NOMO-1 treated with dmso at 0.1 percent for 144 hours (cell line): ENCODE results near the gene ZCCHC13.
A peak's percentile ranks its signal among the peaks of the same experiment; 100 is the strongest.
"Not testable (repeated sequence)": the region's sequence is repeated elsewhere in the genome, so short reads cannot be mapped to it uniquely, and the experiment has no call there.

Source experiments
- DNase-seq: peaks from one replicate; lab custom pipeline; 2025; ENCODE audit not compliant: unreplicated experiment; lab: John Stamatoyannopoulos, UW

The ZCCHC13 gene

DNA sequence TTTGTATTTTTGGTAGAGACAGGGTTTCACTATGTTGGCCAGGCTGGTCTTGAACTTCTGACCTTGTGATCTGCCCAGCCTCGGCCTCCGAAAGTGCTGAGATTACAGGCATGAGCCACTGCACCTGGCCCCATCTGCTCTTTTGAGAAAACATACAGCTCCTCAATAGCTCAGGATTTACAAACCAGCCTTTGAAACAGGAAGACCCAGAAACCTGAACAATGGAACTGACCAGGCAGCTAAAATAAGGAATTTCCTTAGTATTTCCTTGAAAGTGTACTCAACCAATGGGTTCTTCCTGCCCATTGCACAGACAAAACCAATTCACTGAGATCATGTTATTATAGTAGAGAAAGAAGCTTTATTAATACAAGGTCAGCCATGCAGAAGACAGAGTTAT lies 15.3 kb downstream of the ZCCHC13 start:
- DNase-seq = not testable (repeated sequence)

DNA sequence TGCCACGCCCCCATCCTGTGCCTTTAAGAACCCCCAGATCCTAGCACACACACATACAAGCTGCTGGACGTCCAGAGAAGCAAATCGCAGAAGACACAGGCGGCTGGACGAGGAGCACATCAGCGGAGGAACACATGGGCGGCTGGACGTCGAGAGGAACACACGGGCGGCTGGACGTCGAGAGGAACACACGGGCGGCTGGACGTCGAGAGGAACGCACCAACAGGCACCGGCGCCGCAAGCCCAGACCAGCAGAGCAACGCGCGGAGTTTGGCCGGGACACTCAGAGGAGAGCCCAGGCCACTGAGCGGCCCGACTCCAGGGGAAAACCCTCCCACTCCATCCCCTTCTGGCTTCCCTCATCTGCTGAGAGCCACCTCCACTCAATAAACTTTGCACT lies 17.2 kb downstream of the ZCCHC13 start:
- no peak for DNase-seq

DNA sequence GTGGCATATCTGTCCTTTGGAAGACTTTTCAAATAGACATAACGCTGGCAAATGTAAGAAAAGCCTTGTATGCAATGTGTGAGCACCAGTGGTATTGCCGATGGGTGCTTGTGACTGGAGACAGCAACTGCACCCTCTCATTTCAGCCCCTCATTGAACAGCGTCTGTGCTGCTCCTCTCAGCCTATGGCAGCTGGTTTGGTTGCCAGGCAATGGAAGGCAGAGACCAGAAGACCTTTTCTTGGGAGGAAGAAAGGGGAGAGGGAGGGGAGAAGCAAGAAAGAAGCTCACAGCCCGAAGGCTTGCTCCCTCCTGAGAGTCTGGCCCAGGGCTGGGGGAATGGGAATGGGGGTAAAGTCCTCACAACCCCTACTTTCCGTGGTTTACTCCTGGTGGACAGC lies 20.2 kb downstream of the ZCCHC13 start:
- no peak for DNase-seq

DNA sequence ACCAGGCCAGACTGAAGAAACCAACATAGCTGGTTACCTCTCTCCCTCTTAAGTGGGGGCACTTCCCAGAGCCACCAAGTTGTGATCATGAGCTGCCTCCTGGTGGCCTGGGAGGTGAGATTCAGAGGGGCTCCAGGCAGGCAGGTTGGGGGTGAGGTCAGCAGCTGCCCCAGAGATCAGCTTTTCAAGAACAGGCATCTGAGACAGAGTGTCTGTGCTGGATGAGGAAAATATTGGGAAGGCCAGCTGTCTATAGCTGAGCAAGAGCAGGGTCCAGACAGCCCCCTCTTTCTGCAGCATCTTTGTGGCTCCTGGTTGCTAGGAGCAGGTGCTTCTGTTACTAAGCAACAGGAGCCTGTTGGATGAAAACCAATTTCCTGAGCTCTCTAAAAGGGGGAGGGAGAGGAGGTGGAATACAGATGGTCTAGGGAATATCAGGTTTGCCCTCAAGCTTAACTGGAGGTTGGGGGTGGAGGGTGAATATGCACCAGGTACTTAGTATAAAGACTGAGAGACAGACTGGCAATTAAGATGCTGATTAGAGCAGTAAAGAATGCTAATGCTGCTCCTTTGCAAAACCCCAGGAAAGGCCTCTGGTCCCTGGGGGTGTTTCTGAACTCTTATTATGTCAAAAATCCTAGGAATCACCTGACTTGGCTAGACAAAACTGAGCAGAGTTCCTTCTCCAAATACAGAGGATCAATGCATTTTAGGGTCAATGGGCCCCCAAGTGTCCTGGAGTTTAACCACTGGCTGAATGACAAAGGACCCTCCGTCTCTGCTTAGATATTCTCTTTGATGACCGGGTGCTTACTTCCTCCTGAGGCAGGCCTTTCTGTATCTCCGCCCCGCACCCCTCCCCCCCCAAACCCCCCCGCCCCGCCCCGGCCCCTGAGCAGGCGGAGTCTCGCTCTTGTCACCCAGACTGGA lies 21.4 kb downstream of the ZCCHC13 start:
- no peak for DNase-seq

DNA sequence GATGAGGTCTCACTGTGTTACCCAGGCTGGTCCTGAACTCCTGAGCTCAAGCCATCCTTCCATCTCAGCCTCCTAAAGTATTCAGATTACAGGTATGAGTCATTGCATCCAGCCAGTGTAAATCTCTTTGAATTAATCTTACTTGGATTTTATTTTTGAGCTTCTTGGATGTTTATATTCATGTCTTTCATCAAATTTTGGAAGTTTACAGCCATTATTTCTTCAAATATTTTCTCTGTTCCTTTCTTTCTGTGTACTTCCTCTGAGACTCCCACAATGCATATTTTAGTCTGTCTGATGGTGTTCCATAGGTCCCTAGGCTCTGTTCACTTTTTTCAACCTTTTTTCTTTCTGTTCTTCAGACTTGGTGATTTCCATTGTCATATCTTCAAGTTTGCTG lies 34.9 kb downstream of the ZCCHC13 start:
- no peak for DNase-seq

DNA sequence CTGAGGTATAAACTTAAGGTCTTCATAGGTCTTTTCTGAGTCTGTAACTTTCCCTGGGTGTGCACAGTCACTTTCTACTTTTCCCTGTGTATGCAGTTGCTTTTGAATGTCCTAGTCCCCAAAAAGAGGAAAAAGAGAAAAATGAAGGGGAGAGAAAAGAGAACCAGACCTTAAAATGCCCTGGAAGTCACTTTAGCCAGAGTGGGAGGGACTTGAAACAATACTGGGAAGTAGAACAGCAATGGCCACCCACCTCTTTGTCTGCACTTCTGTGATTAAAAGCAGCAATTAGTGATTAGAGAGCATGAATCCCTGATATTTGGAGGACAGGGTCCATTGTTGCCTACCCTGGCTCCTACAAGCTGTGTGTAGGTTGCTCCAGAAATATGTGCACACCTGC lies 36.1 kb downstream of the ZCCHC13 start:
- DNase-seq = no peak

DNA sequence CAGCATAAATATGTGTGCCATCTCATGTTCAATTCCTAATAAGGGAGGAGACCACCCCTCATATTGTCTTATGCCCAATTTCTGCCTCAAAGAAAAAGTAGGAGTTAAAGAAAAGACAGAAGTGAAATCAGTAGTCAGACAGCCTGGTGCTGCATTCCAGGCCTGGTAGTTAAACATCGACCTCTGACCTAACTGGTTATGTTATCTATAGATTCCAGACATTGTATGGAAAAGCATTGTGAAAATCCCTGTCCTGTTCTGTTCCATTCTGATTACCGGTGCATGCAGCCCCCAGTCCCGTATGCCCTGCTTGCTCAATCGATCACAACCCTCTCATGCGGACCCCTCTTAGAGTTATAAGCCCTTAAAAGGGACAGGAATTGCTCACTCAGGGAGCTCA lies 38.2 kb downstream of the ZCCHC13 start:
- DNase-seq = not testable (repeated sequence)

DNA sequence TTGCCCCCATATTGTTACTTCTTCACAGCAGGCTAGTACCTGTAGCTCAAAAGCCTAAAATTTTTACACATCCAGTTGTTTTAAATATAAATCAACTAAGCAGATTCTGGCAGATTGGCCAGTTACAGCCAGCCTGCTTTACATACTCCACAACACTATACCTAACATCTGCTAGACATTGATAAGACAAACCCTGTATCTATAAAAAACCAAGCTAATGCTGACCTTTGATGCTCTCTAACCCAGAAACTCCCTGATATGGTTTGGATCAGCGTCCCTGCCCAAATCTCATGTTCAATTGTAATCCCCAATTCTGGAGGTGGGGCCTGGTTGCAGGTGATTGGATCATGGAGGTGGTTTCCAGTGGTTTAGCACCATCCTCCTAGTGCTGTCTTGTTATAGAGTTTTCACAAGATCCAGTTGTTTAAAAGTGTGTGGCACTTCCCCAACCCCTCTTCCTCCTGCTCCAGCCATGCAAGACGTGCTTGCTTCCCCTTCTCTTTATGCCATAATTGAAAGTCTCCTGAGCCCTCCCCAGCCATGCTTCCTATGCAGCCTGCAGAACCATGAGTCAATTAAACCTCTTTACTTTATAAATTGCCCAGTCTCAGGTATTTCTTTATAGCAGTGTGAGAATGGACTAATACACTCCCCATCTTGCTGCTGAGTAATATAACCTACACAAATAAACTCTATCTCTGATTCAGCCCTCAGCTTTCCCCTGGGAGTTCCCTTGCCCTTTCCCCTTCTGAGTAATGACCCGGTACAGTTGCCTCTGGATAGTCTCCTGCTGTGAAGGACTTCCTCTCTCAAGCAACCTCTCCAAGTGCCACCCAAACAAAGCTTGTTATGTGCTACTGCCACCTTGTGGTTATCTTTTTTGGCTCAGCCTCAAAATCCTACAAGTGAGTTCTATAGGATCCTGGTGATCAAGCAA lies 39.6 kb downstream of the ZCCHC13 start:
- DNase-seq = peak; percentile 17

DNA sequence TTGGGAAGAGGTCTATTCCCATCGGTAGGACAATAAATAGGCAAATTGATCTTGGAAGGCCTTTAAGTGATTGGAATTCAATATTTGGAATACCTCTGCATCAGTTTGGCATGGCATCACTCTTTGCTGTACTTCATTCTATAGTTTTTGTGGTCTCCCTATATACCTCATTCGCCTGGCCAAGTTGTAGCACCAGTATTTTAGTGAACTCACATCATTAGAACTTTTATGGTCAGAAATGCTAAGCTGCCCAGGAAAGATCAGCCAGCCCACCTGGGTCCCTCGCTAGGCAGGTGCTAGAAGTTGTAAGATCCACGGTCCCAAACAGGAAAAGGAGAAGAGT lies 40.3 kb downstream of the ZCCHC13 start:
- no peak for DNase-seq

DNA sequence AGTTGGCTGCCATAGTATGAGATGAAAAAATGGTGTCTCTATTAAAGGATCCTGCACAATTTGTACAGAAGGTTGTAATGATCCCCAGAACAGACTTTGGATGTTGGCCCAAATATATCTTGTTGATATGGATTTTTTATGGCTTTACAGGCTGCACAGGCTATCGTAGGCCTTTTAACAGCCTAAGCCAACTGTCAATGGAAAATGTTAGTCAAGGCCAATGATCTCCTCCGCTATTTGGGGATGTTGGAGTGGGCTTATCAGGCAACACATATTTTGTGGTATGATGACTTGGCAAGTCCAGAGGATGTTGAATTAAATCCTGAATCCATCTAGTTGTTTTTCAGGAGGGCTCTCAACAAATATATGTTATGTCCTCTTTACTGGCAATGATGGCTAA lies 42.1 kb downstream of the ZCCHC13 start:
- no peak for DNase-seq

DNA sequence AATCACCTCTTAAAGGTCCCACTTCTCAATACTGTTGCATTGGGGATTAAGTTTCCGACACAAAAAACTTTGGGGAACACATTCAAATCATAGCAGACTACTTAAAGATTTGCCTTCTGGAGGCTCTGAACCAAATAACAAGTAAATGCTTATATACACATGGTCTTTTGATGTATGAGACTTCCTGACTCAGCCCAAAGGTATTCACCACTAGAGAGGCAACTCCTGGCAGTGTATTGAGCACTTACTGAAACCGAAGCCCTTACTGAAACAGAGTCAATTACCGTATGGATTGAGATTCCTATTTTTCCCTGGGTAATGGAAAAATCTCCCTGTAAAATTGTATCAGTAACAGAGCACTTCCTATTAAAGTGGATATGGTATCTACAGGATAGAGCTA lies 45.4 kb downstream of the ZCCHC13 start:
- DNase-seq = no peak

DNA sequence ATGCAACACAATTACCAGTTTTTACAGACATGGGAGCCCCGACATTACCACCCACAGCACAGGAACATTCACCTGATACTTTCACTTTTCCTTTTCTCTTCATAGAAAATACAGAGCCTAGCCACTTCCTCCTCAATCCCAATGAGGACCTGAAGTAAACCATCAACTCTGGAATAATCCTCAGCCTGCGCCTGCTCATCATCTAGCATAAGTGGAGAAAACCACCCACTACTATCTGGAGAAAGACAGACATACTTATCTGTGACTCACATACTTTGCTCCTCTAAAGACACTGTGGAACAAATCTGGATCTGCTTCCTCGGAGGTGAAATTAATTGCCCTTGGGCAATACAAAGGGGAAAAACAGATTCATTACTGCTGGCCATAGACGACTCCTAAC lies 47.8 kb downstream of the ZCCHC13 start:
- no peak for DNase-seq

DNA sequence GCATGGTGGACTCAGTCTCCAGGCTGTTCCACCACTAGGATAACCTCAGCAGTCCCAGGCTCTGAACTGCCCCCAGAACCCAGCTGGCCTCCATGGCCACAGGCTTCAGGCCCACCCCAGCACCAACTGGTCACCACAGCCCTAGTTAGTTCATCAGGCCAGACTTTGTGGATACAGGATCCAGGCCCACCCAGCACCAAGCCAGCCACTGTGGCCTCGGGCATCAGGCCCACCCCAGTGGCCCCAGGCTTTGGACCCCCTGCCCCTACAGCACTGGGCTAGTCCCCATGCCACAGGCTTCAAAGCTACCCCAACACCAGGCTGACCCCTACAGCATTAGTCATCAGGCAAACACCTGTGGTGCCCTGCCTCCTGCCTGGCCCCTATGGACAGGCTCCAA lies 50.0 kb downstream of the ZCCHC13 start:
- DNase-seq = no peak
